Testis (tissue), 2 donors: Measurements from ENCODE around the gene WHRN.

Experiments
- POLR2A ChIP-seq: fragments of 450-650 bp; IDR thresholded peaks from one replicate; pipeline ENCODE4 v1.6.1; 2017; ENCODE audit warnings: antibody characterized with exemption, mild to moderate bottlenecking, moderate library complexity
- TF ChIP-seq, protein P1 (sequence below), 3 experiments: fragments of 450-650 bp in 2 of 3; fragments of 200-600 bp in 1 of 3; sonication (generic) in 1 of 3; IDR thresholded peaks; one replicate each; pipeline ENCODE4 v1.5.1; 2016 to 2019; ENCODE audit warnings: antibody characterized with exemption in 3 of 3, mild to moderate bottlenecking in 2 of 3, moderate library complexity in 1 of 3

DNA sequence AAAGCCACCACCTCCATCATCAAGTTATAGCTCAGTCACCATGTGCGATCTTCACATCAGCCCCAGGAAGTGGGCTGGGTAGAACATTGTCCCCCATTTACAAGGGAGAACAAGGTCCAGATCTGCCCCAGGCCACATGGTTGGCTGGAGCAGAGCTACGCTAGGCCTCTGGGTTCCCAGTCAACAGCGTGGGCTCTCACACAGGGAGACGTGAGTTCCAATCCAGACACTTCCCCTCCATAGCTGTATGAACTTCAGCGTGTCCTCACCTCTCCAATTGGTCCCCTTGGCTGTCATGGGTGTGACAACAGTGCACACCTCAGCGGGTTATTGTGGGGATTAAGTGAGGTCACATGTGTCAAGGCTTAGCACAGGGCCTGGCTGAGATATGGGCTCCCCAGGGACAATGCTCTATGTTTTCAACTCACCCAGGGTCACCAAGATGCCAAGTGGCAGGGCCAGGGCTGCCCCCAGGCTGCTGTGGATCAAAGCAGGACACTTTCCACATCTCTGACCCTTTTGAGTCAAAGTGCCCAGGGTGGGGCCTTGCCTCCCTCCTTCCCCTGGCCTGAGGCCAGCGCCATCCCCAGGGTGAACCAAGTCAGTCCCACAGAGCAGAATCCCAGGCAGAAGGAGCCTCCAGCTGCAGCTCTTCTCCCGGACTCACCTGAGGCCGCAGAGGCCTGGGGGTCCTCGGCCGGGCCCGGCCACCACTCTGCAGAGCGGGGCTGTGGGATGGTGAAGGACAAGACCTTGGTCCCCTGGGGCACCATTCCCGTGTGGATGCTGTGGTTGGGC lies 137.3 kb downstream of the WHRN start:
- TF ChIP-seq, protein P1, sequence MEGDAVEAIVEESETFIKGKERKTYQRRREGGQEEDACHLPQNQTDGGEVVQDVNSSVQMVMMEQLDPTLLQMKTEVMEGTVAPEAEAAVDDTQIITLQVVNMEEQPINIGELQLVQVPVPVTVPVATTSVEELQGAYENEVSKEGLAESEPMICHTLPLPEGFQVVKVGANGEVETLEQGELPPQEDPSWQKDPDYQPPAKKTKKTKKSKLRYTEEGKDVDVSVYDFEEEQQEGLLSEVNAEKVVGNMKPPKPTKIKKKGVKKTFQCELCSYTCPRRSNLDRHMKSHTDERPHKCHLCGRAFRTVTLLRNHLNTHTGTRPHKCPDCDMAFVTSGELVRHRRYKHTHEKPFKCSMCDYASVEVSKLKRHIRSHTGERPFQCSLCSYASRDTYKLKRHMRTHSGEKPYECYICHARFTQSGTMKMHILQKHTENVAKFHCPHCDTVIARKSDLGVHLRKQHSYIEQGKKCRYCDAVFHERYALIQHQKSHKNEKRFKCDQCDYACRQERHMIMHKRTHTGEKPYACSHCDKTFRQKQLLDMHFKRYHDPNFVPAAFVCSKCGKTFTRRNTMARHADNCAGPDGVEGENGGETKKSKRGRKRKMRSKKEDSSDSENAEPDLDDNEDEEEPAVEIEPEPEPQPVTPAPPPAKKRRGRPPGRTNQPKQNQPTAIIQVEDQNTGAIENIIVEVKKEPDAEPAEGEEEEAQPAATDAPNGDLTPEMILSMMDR (IDR thresholded peaks at IDR 0.05) = no peak
- no peak for TF ChIP-seq POLR2A
